ENCODE results near the gene ENTPD2.
A peak's percentile ranks its signal among the peaks of the same experiment; 100 is the strongest.

The ENTPD2 gene

DNA sequence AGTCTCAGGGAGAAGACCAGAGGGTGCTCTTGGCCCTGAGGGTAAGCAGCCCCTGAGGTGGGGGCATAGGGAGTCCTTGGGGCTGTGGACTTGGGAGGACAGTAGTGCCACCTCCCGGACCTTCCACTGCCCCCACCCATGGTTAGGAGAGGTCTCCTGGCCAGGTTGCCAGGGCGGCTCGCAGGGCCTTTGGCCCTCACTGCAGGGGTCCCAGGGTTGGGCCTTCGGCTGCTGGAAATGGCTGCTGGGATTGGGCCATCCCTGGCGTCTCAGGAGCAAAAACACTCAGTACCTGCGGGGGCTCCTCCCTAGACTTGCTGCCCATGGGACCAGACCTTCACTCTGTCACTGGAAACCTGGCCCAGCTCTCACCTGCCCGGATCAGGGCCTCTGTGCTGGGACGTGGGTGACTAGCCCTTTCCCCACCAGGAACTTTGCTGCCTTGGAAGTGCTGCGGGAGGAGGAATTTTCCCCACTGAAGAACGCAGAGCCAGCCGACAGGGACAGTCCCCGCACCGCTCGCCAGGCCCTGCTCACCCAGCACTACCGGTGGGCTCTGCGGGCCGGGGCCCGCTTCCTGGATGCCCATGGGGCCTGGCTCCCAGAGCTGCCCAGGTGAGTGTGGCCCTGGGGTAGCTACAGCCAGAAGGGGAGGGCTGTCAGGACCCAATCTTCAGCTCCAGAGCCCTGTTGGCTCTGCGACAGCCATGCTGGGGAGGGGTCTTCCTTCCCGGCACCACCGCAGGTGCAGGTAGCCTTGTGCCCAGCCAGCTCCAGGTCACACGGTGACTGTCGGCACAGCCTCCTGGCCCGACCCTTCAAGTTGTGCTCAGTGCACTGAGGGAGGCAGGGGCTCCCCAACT is 26.6 kb upstream of the ENTPD2 start:
- Histone ChIP-seq H3K9me3 (ENCODE audit: severe bottlenecking) (no peaks in the 10 kb centered on the region), H3K27ac (no peak overlapping the region), H3K4me3 (ENCODE audit: low read depth, low read length) (no peak overlapping the region), H3K36me3 (peaks cover 56% of the 10 kb centered on the region), H3K27me3 (ENCODE audit: insufficient read depth, low read depth, severe bottlenecking) (no peaks in the 10 kb centered on the region)
- no peak for TF ChIP-seq CTCF (IDR thresholded peaks at IDR 0.05; ENCODE audit: low read depth, low read length)
- DNase-seq = no peak

DNA sequence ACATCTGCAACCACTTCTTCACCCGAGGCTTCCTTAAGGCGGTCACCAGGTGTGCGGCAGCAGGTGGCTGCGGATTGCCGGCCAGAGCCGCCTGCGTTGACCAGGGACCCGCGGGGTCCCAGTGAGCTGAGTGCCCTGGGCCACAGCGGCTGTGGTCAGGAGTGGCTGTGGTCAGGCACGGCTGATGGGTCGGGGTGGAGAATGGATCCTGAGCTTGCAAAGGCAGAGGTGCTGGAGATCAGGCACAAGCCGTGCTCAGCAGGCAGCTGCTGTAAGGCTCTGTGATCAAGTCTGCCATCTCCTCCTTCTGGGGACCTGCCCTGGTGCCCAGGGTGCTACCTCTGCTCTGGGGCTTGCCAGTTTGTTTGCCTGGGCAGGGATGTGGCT is 25.5 kb upstream of the ENTPD2 start:
- no peaks in the 10 kb centered on the region for H3K9me3 ChIP-seq (ENCODE audit: severe bottlenecking)
- TF ChIP-seq CTCF (IDR thresholded peaks at IDR 0.05; ENCODE audit: low read depth, low read length) = no peak
- no peak overlapping the region for H3K4me3 ChIP-seq (ENCODE audit: low read depth, low read length)
- H3K36me3 ChIP-seq = peaks cover 52% of the 10 kb centered on the region
- H3K27me3 ChIP-seq (ENCODE audit: insufficient read depth, low read depth, severe bottlenecking) = no peaks in the 10 kb centered on the region
- no peak overlapping the region for H3K27ac ChIP-seq
- DNase-seq = no peak

DNA sequence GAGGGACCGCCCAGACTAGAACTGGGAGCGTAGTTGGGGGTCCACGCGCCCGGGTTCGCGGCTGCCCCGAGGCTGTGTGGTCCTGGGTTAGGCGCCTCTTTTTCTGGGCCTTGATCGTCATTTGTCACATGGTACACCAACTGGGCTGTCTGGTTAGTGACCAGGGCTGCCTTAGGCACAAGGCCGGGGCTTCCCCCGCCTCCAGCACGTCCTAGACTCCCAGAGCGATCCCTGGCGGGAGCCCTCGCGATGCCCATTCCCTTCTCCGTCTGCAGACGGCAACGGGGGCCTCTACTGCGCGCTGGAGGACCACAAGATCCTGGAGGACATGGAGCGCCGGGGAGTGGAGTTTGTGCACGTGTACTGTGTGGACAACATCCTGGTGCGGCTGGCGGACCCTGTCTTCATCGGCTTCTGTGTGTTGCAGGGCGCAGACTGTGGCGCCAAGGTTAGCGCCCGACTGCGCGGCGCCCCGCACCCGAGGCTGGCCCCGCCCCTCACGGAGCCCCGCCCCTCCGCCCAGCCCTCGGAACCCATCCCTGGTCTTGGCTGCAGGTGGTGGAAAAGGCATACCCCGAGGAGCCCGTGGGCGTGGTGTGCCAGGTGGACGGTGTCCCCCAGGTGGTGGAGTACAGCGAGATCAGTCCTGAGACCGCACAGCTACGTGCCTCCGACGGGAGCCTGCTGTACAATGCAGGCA is 25.0 kb upstream of the ENTPD2 start:
- TF ChIP-seq CTCF (IDR thresholded peaks at IDR 0.05; ENCODE audit: low read depth, low read length) = no peak
- Histone ChIP-seq H3K4me3 (ENCODE audit: low read depth, low read length) (no peak overlapping the region), H3K27ac (no peak overlapping the region), H3K27me3 (ENCODE audit: insufficient read depth, low read depth, severe bottlenecking) (no peaks in the 10 kb centered on the region), H3K9me3 (ENCODE audit: severe bottlenecking) (no peaks in the 10 kb centered on the region), H3K36me3 (peaks cover 47% of the 10 kb centered on the region)
- no peak for DNase-seq

DNA sequence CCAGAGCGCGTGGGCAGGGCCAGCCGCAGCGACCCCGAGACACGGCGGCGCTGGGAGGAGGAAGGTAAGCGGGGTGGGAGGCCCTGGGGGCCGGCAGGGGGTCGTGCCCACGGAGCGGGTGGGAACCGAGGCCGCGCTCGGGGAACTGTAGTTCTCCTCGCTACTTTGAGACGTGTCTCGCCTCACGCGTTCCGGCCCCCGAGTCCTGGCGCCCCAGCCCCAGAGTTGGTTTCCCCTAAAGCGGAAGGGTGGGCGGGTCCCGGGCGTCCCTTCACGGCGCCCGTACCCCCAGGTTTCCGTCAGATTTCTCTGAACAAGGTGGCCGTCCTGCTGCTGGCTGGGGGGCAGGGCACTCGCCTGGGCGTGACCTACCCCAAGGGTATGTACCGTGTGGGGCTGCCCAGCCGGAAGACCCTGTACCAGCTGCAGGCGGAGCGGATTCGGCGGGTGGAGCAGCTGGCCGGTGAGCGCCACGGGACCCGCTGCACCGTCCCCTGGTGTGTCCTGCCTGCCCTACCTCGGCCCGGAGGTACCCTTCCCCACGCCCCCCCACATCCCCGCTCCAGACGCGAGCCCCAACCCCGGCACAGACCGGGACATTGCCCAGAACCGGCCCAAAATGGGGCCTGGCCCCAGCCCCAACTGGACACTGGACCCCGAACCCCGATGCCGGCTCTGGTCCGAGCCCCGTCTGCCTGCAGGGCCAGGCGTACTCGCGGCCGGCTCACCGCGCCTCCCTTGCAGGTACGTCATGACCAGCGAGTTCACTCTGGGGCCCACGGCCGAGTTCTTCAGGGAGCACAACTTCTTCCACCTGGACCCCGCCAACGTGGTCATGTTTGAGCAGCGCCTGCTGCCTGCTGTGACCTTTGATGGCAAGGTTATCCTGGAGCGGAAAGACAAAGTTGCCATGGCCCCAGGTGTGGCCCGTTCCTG is 24.2 kb upstream of the ENTPD2 start:
- Histone ChIP-seq H3K27me3 (ENCODE audit: insufficient read depth, low read depth, severe bottlenecking) (no peaks in the 10 kb centered on the region), H3K27ac (peak overlapping the region; percentile 92), H3K4me3 (ENCODE audit: low read depth, low read length) (peak overlapping the region; percentile 74), H3K36me3 (peaks cover 43% of the 10 kb centered on the region), H3K9me3 (ENCODE audit: severe bottlenecking) (no peaks in the 10 kb centered on the region)
- no peak for DNase-seq
- no peak for TF ChIP-seq CTCF (IDR thresholded peaks at IDR 0.05; ENCODE audit: low read depth, low read length)

GRCh38 chr9:137077010-137077747 is 23.3 kb upstream of the ENTPD2 start, which contains the start of gene UAP1L1:
Gene UAP1L1 (plus strand): TSS chr9:137077517. CDS start chr9:137077533, 16 bp downstream.
- H3K27me3 ChIP-seq (ENCODE audit: insufficient read depth, low read depth, severe bottlenecking) = no peaks in the 10 kb centered on the region
- TF ChIP-seq CTCF (IDR thresholded peaks at IDR 0.05; ENCODE audit: low read depth, low read length) = no peak
- H3K27ac ChIP-seq = peak within 1 kb of the TSS; percentile 92
- peak within 1 kb of the TSS; percentile 74 for H3K4me3 ChIP-seq (ENCODE audit: low read depth, low read length)
- H3K36me3 ChIP-seq = peaks cover 35% of the 10 kb centered on the region
- no peaks in the 10 kb centered on the region for H3K9me3 ChIP-seq (ENCODE audit: severe bottlenecking)
- peak; percentile 89 for DNase-seq

Measured in WERI-Rb-1 (cell line).